ENCODE data around the gene AGBL1. TPM values are rescaled to one million over a fixed set of nuclear protein-coding genes. Genes with fewer than 3 reads are reported as not detected.
"Not testable (repeated sequence)": the region's sequence is repeated elsewhere in the genome, so short reads cannot be mapped to it uniquely, and the experiment has no call there.

AGBL1 gene
- polyA plus RNA-seq, 1 donor: 25.5 TPM

DNA sequence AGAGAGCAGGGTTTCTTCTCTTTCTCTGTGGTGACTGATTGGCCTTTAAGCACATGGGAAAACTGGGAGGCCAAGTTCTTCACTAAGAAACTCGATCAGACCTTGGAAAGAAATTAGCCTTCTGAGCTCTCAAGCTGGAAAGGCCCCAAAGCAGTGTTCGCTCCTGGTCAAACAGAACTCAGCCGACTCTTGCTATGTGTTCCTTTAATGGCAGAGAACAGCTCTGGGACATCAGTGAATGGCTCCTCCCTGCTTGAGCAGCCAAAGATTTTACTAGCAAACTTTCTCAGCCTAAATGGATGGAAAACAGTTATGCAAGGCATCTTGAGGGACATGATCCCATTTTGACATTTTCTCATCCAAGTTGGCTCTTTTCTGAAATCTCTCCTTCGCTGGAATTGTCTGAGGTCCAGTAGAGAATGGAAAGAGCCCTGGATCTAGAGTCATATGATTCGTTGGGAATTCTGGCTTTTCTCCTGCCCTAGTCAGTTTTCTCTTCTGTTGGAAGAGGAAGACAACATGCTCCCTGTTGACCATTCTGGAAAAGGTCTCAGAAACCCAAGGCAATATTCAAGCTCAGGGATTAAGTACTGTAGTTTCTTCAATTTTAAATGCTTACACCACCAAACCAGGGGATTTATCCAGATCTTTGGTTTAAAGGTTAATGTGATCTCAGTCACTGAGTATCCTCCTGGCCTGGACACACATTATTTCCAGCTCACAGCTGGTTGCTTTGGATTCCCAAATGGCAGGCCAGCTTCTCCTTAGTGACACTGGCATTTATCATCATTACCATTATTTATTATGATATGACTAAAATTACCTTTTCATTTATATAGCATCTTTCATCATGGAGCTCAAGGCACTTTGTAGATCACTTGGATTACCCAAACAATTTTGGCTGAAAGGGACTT, 319.6 kb downstream of the AGBL1 start:
- DNase-seq (ENCODE audit: low read depth): peak; percentile 88

DNA sequence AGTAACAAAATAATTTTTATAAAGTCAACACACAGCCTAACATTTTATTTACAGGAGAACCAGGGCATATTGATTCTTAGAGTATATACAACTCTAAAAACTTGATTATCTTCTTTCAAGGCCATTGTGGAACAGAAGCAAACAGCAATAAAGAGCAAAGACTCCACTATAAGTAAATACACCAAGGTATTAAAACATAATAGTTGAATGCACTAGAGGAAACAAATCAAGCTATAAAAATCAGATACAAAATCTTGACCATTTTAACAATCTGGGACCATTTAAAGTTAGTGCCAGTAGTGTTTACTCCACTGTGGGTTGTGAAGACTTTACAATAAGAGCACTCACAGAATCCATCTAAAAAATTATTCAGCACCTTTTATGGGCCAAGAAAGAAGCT, 323.6 kb downstream of the AGBL1 start:
- DNase-seq (ENCODE audit: low read depth): no peak

DNA sequence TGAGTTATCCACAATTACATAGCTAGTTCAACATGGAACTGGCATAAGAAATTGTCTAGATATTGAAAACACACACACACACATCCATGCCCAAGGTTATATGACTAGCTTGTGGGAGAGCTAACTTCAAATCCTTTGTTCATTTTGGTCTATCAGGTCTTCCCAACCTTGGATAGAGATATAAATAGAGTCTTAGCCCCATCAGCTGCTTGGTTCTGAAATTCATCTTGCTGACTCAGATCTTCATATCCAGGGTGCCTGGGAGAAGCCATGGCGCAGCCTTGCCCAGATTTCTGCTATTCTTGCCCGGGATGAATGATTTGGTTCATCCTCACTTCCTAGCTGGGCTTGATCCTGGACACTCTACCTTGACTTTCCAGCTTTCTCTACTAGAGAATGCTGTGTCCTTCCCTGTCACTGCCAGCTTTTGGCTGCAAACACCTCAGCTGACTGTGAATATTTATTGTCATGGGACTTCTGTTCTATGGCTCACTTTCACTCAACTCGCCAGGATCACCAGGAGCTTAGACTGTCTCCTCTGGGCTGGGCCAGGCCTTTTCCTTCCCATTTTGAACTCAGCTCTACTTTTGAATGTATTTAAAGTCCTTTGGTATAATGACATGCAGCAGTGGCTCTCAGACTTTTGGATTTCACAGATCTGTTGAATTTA, 324.4 kb downstream of the AGBL1 start:
- DNase-seq (ENCODE audit: low read depth): no peak

DNA sequence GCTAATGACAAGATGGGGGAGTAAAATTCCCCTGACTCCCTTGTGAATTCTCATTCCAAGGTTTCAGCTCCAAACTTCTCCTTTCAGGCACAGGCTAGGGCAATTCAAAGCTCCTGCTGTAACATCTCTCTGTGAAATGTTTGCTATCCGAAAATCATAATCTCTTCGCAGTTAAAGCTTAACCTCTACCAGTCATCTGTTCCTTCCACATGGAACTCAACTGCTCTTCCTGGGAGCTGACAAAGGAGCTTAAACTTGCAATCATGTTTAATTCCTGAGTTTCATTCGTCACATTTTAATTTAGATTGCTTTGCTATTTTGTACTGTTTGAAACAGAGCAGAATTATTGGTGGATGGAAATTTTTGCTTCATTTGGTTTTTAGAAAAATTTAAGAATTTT, 328.6 kb downstream of the AGBL1 start:
- no peak for DNase-seq (ENCODE audit: low read depth)

DNA sequence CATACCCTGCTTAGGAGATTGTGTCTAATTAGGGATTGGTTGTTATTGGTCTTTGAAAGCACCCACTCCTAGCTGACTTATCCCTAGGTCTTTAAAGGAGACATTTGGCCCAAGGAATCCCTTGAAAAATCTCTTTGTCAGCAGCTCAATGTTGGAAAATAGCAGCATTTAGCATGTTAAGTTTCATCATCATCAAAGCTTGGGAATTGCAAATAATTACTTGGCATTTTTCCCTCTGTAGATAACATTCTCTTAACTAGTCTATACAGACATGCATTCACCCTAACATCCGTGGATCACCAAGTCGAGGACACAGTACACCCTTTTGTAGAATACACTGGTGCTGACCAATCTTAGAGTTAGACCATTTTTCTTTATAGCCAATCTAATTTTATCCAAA, 332.2 kb downstream of the AGBL1 start:
- DNase-seq (ENCODE audit: low read depth): no peak

DNA sequence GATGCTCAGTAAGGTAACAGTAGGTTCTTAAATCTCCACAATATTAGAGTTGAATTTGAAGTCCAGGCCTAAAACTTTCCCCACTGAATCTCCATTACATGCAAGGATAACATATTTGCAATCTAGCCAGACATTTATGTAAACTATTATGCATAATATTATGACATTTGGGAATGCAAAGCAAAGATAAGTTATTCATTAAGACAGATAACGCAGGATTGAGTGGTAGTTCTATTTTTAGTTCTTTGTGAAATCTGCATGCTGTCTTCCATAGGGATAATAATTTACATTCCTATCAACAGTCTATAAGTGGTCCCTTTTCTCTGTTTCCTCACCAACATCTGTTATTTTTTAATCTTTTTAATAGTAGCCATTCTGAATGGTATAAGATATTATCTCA, 333.5 kb downstream of the AGBL1 start:
- no peak for DNase-seq (ENCODE audit: low read depth)

DNA sequence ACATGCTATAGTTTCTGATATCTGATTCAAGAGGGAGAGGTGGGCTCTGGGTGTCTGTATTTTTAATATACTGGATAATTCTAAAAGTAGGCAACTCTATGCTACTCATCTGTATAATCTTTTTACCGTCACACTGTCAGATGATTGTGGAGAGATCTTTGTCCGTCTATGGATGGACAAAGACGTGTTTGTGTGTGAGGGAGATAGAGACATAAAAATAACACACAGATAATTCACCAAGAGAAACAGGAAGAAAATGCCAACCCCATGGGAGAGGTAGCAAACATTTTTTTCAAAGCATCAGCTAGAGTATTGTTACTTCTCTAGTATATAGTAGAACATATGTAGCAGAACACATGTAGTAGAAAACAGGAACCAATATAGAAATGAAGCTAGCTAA, 346.1 kb downstream of the AGBL1 start:
- no peak for DNase-seq (ENCODE audit: low read depth)

DNA sequence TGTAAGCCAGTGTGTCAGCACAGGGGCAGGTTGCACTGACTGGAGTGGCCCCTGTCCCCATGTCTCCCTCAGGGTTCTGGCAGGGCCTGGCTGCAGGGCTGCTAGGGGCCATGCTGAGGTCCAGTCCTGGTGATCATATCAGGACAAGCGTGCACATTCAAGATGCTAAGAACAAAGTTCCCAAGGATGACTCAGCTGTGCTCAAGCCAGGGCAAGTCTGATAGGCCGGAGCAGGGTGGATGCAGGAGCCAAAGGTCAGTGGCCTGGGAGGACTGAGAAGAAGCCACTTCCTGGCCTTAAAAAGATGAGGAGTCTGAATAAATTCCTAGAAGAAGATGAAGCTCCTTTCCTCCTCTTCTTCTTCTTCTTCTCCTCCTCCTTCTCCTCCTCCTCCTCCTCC, 353.2 kb downstream of the AGBL1 start:
- DNase-seq (ENCODE audit: low read depth): no peak

DNA sequence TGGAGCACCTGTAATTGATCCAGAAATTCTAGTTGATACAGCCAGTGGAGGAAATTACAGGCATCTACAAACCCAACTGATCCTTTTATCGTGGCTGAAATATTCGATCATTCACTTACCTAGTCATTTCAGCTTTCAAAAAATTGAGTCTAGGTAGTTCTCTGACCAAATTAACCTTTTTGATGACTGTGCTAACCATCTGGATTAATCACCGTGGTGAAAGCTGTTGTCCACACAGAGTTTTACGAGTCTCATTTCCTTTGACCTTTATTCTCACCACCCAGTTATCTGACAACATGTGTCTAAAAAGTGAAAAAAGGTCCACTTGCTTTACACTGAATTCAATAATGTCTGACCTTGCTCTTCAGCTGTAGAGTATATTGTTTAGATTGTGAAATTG, 354.3 kb downstream of the AGBL1 start:
- DNase-seq (ENCODE audit: low read depth): no peak

DNA sequence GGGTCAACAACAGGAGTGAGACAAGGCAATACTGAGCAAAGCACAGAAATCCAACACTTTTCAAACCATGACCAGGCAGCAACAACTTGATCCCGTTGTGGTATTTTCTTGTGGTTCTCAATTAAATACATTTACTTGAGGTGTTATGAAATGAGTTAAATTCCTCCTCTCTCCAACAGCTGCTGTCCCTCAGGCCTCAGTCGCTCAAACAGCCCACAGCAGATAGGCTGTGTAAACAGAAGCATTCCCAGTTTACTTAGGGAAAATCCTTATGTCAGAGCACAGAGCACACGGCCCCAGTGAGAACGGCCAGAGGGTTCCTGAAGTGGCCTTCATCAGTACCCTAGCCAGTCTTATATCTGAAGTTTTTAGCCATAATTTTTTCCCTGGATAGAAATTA, 359.9 kb downstream of the AGBL1 start:
- no peak for DNase-seq (ENCODE audit: low read depth)

DNA sequence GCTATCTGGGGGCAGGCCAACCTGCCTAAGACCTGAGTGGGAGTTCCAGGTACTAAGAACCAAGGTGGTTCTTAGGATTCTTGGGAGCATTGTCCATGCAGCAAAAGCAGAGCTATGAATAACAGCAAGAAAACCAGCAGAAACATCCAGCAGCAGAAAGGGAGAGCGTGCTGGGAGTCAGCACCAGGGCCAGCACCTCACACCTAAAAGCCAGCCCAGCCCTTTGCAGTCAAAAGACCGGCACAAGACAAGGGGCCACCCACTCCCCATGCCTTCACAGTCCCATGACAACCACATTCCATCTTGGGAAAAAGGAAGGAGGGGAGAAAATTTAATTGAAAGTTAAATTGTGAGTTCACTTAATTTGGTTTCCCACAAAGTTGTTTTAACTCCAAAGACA, 364.9 kb downstream of the AGBL1 start:
- no peak for DNase-seq (ENCODE audit: low read depth)

DNA sequence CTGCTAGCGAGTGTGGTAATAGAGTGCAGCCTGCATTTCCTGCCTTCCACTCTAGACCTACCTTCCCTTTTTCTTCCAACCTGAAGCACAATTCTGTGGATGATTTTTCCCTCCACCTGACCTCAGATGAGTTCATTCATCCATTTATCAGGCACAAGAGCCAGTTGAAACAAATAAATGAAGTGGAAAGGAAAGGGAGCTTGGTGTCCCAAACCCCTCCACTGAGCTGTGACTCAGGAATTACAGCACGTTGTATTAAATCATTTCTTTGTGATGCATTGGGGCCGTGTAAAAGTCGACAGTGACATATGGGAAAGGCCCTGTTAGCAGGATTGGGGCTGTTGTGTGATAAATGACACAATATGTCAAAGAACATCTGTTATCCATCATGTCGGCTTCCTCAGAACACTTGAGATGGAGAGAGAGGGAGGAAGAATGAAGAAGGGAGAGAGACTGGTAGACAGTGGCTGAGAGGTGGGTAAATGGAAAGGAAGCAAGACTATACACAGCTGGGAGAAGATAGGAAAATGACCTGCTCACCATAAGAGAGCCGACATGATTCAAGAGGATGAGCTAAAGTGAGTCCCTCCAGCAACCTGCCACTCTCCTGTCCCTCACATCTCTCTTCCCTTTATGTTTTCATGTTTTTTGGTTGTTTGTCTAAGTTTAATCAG, 366.0 kb downstream of the AGBL1 start:
- DNase-seq (ENCODE audit: low read depth): no peak

DNA sequence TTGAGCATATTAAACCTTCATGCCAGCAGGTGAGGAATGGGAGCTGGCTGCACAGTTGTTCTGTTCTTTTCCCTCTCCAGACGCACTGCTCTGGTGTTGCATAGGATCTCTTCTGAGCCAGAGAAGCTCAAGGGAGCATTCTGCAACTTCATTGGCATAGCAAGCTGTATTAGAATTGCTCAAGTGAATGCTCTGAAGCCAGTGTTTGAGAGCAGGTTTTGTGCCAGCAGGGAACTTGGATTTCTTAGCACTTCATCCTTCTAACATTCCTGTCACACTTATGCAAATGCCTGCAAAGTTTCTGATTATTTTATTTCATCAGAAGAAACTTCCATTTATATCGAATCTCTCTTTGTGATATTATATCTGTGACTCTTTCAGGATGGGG, 366.6 kb downstream of the AGBL1 start:
- DNase-seq (ENCODE audit: low read depth): no peak

DNA sequence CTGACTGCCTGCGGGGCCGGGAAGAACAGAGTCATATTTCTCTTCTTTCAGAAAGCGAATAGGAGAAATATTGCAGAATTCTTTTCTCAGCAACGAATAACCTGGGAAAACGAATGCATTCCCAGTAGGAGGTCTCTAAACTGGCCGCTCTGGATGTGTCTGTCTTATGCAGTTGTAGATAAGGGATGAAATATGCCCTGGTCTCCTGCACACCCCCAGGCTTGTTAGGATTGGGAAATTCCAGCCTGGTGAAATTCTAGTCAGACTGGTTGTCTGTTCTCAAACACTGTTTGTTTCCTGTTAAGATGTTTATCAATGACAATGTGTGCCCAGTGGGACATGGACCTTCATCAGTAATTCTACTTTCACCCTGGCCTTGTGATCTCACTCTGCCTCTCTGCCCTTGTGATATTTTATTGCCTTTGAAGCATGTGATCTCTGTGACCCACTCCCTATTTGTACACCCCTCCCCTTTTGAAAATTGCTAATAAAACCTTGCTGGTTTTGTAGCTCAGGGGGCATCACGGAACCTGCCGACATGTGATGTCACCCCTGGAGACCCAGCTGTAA, 385.9 kb downstream of the AGBL1 start:
- DNase-seq (ENCODE audit: low read depth): not testable (repeated sequence)

DNA sequence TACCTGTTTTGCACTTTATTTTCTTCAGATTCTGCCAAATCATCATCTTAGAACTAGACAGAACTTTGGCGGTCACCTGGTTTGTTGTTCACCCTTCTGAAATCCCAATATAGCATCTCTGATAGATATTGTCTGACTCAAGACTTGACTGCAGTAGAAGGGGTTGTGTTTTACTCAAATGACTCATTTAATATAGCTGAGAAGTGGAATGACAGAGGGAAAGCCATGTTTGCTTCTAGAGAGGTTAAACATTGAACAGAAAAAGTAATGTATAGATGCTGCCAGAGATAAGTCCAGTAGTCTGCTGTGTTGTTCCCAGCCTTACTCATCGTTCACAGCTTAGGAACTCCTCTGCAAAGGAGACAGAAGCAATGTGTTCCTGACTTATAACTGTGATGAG, 402.0 kb downstream of the AGBL1 start:
- no peak for DNase-seq (ENCODE audit: low read depth)

DNA sequence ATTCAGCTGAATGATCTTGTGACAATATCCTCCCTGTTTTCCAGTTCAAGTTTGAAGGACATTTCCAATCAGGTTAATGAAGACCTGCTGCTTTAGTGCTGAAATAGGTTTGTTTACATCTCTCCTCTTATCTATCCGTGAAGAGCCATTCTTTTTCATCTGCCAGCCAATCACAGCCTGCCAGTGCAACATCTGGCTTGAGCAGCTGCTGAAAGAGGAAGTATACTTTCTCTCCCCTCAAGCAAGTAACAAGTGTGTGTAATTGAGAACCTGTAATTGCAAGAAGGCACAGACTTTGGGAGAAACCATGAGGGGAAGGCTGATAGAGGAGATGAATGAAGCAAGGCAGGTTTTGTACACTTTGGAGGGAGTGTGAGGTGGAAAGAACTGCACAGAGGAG, 404.3 kb downstream of the AGBL1 start:
- no peak for DNase-seq (ENCODE audit: low read depth)

DNA sequence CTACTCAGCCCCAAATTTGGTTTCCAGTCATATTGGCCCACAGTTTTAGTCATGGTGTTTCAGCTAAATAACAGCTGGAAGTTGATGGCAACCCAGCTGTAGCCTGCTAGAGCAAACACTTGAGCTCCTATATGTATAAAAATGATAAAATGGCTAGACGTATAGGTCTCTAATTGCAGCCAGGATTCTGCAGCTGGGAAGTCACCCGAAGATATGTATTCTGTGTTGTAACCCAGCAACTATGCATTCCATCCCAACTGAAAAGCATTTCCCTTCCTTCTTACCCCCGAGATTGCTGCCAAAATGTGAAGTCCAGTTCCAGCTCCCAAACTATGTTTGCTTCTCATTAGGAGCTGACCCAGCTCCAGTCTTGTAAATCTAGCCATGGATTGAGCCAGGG, 408.4 kb downstream of the AGBL1 start:
- peak; percentile 24 for DNase-seq (ENCODE audit: low read depth)

DNA sequence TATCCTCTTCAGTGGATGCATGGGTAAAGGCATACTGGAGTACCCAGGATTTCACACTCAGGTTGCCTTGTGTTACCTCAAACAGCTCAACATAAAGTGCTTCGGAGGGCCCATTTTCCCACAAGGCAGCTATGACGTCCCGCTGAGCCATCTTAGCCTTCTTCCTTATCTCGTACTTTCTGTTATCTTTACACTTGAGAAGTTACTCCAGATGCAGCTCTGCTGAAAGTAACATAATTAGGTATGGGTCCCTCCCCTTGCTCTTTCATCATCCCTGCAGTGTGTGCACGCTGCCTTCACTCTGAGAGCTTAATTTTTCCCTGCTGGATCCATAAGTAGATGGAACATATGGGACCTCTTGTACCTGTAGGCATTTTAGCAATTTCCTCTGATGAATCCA, 410.3 kb downstream of the AGBL1 start:
- DNase-seq (ENCODE audit: low read depth): no peak

DNA sequence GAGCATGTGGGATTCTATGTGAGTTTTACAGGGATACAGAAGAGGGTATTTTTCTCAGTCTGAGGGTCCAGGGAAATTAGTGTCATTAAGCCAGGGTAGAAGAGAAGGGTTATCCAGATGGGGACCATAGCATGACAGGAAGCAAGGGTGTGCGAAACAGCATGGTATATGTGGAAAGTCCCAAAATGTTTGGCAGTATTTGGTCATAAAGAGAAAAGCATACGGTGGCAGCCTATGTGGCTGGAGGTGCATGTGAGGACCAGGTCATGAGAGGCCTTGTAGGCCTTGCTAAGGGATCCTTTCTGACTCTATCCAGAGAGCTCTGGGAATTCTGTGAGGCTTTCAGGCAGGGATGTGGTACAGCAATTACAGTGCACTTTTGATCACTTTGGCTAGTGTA, 411.4 kb downstream of the AGBL1 start:
- no peak for DNase-seq (ENCODE audit: low read depth)

DNA sequence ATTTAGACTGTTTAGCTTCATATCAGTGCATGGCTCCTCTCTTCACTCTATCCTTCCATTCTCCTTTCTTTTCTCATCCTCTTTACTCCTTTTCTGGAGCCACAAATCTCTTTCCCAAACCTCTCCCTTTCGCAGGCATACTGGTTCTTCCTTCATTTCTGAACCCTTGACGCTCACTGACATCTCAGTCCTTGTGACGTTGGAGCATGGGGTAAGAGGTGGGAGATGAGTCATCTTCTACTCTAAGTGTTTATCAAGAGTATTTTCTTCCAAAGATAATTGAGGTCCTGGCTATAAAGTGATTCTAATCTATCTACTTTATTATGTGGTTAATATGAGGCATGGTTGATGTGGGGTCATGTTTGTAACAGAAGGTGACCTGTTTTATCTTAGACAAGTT, 414.2 kb downstream of the AGBL1 start:
- no peak for DNase-seq (ENCODE audit: low read depth)

DNA sequence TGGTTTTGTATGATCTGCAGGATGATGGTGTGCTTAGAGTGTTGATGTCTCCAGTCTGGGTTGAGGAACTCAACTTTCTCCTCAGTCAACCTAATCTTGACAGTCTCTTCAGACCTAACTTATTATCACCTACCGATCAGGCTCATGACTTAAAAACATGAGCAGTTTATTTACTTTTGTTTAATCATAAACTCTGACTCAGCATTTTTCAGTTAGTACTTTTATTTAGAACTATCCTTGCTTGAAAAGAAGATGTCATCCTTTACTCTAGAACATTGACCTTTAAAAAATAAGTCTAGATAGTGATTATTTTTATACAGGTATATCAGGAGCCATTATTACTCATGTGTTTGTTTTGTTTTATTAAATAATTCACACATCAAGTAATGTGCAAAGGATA, 414.8 kb downstream of the AGBL1 start:
- DNase-seq (ENCODE audit: low read depth): no peak

DNA sequence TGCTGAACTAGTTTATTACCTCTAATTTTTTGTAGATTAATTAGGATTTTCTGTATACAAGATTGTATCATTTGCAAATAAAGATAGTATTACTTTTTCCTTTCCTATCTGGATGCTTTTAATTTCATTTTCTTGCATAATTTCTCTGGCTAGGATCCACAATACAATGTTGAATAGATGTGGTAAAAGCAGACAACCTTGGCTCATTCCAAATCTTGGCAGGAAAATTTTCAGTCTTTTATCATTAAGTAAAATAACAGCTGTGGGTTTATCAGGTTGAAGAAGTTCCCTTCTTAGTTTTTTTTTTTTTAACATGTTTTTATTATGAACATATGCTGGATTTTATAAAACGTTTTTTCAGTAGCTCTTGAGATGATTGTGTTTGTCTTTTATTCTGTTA, 422.6 kb downstream of the AGBL1 start:
- DNase-seq (ENCODE audit: low read depth): no peak

DNA sequence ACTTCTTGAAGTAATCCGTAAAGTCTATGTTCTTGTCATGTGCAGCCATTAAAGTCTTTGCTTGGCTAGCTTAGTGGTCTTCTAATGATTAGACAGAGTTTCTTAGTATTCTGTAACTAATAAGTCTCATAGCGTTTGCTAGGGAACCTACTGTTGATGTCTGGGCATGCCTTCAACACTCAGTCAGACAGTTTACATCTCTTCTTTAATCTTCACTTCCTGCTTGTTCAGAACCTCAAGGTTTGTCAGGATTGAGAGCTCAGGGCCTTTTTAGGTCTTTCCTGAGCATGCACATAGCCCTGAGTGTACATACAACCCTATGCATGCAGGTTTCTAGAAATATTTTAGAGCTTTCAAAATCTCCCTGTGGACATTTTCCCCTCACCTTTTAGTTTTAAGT, 426.3 kb downstream of the AGBL1 start:
- DNase-seq (ENCODE audit: low read depth): no peak

All from forelimb muscle (tissue), 1 donor.